ENCODE data around the gene KCTD16.

KCTD16 gene

GRCh38 chr5:144205141-144205551, 34.5 kb downstream of the KCTD16 start:
- no peak for TF ChIP-seq CTCF (IDR thresholded peaks at IDR 0.05; ENCODE audit: low read length)
- Histone ChIP-seq H3F3A (ENCODE audit: insufficient read depth, low read length) (no peaks in the 10 kb centered on the region), H3K4me3 (ENCODE audit: low read length) (no peak overlapping the region), H3K27me3 (replicated peaks; ENCODE audit: insufficient read depth, low read length) (no peaks in the 10 kb centered on the region), H3K4me2 (ENCODE audit: low read depth, low read length) (no peak overlapping the region), H3K9me3 (replicated peaks; ENCODE audit: insufficient read depth, low read length) (no peaks in the 10 kb centered on the region), H4K20me1 (ENCODE audit: insufficient read depth, low read length) (no peaks in the 10 kb centered on the region), H3K9ac (ENCODE audit: low read length) (no peak overlapping the region), H3K79me2 (ENCODE audit: low read length) (no peaks in the 10 kb centered on the region), H3K9me2 (replicated peaks; ENCODE audit: insufficient read depth, low read length) (no peaks in the 10 kb centered on the region), H2AFZ (ENCODE audit: low read length) (no peak overlapping the region), H3K36me3 (replicated peaks; ENCODE audit: insufficient read depth, low read length) (no peaks in the 10 kb centered on the region), H3K27ac (ENCODE audit: low read length) (no peak overlapping the region), H3K4me1 (ENCODE audit: low read length) (no peaks in the 10 kb centered on the region)
- DNase-seq, result no peak

- Histone ChIP-seq H3K9ac (ENCODE audit: low read length) (no peak overlapping the region), H2AFZ (ENCODE audit: low read length) (no peak overlapping the region), H3K9me3 (replicated peaks; ENCODE audit: insufficient read depth, low read length) (no peaks in the 10 kb centered on the region), H3F3A (ENCODE audit: insufficient read depth, low read length) (no peaks in the 10 kb centered on the region), H3K4me1 (ENCODE audit: low read length) (no peaks in the 10 kb centered on the region), H3K36me3 (replicated peaks; ENCODE audit: insufficient read depth, low read length) (no peaks in the 10 kb centered on the region), H3K4me2 (ENCODE audit: low read depth, low read length) (no peak overlapping the region), H3K27me3 (replicated peaks; ENCODE audit: insufficient read depth, low read length) (no peaks in the 10 kb centered on the region), H3K9me2 (replicated peaks; ENCODE audit: insufficient read depth, low read length) (no peaks in the 10 kb centered on the region), H4K20me1 (ENCODE audit: insufficient read depth, low read length) (no peaks in the 10 kb centered on the region), H3K27ac (ENCODE audit: low read length) (no peak overlapping the region), H3K79me2 (ENCODE audit: low read length) (no peaks in the 10 kb centered on the region), H3K4me3 (ENCODE audit: low read length) (no peak overlapping the region)
- no peak for DNase-seq
- TF ChIP-seq CTCF (IDR thresholded peaks at IDR 0.05; ENCODE audit: low read length) (no peak), EZH2phosphoT487 (IDR thresholded peaks at IDR 0.05; ENCODE audit: low read length) (no peak), EZH2 (optimal IDR thresholded peaks at IDR 0.05; ENCODE audit: low read depth, low read length) (no peak)
Measured at GRCh38 chr5:144206141-144206540, 35.5 kb downstream of the KCTD16 start.

GRCh38 chr5:144207875-144208444, 37.3 kb downstream of the KCTD16 start:
- no peaks in the 10 kb centered on the region for H3F3A ChIP-seq (ENCODE audit: insufficient read depth, low read length)
- H3K4me1 ChIP-seq (ENCODE audit: low read length), result no peaks in the 10 kb centered on the region
- peak; percentile 28 for TF ChIP-seq CTCF (IDR thresholded peaks at IDR 0.05; ENCODE audit: low read length)
- no peak for TF ChIP-seq EZH2 (optimal IDR thresholded peaks at IDR 0.05; ENCODE audit: low read depth, low read length)
- no peak for TF ChIP-seq EZH2phosphoT487 (IDR thresholded peaks at IDR 0.05; ENCODE audit: low read length)
- H3K27ac ChIP-seq (ENCODE audit: low read length), result no peak overlapping the region
- H3K4me3 ChIP-seq (ENCODE audit: low read length), result no peak overlapping the region
- H3K9me2 ChIP-seq (replicated peaks; ENCODE audit: insufficient read depth, low read length), result no peaks in the 10 kb centered on the region
- no peaks in the 10 kb centered on the region for H3K27me3 ChIP-seq (replicated peaks; ENCODE audit: insufficient read depth, low read length)
- H3K9ac ChIP-seq (ENCODE audit: low read length), result no peak overlapping the region
- H3K79me2 ChIP-seq (ENCODE audit: low read length), result no peaks in the 10 kb centered on the region
- H4K20me1 ChIP-seq (ENCODE audit: insufficient read depth, low read length), result no peaks in the 10 kb centered on the region
- no peak for DNase-seq
- H3K4me2 ChIP-seq (ENCODE audit: low read depth, low read length), result no peak overlapping the region
- no peaks in the 10 kb centered on the region for H3K9me3 ChIP-seq (replicated peaks; ENCODE audit: insufficient read depth, low read length)
- no peaks in the 10 kb centered on the region for H3K36me3 ChIP-seq (replicated peaks; ENCODE audit: insufficient read depth, low read length)
- H2AFZ ChIP-seq (ENCODE audit: low read length), result no peak overlapping the region
